ACHN (cell line): ENCODE data around the gene ABCG1.

Experiments
- DNase-seq: peaks from one replicate; pipeline ENCODE4 v3.0.0-alpha.2; 2015
- in situ Hi-C: cut with HindIII; loops from 2 replicates; pipeline ENCODE4 v1.10.0; 2017; ENCODE audit warnings: low sequenced_read_pairs, low pct_ligation_motif_present, low pct_unique_long_range_greater_than_20kb

ABCG1 gene

GRCh38 chr21:42308161-42308913 is 89.4 kb downstream of the ABCG1 start:
- in situ Hi-C loops: no loop called here
- DNase-seq: no peak

- DNase-seq: no peak
- in situ Hi-C loops: no loop called here
These were observed 90.2 kb downstream of the ABCG1 start for GRCh38 chr21:42308914-42309752.

- in situ Hi-C loops: no loop called here
- DNase-seq: peak; percentile 25
These were observed 90.8 kb downstream of the ABCG1 start for GRCh38 chr21:42309753-42310213.

- in situ Hi-C loops: no loop called here
- no peak for DNase-seq
These were observed 91.6 kb downstream of the ABCG1 start for GRCh38 chr21:42310411-42311001.

GRCh38 chr21:42311160-42311559 is 92.2 kb downstream of the ABCG1 start:
- in situ Hi-C loops: no loop called here

GRCh38 chr21:42311816-42312625 is 93.1 kb downstream of the ABCG1 start:
- DNase-seq: no peak
- in situ Hi-C loops: no loop called here

More at GRCh38 chr21:42311160-42311559, 92.2 kb downstream of the ABCG1 start:
- DNase-seq: no peak

- DNase-seq: no peak
- in situ Hi-C loops: no loop called here
These were observed 93.7 kb downstream of the ABCG1 start for GRCh38 chr21:42312626-42313104.

- DNase-seq: no peak
- in situ Hi-C loops: no loop called here
These were observed 94.6 kb downstream of the ABCG1 start for GRCh38 chr21:42313501-42313969.

GRCh38 chr21:42314616-42315295 is 95.8 kb downstream of the ABCG1 start:
- in situ Hi-C loops: no loop called here
- DNase-seq: no peak

- in situ Hi-C loops: no loop called here
- no peak for DNase-seq
These were observed 96.5 kb downstream of the ABCG1 start, which contains the start of gene TFF3 for GRCh38 chr21:42315296-42315891. TSS of gene TFF3 (minus strand) at chr21:42315409. CDS start at chr21:42315374, 35 bp downstream.

GRCh38 chr21:42316891-42317290 is 98.0 kb downstream of the ABCG1 start:
- no peak for DNase-seq

GRCh38 chr21:42317341-42317741 is 98.4 kb downstream of the ABCG1 start:
- no peak for DNase-seq

More at GRCh38 chr21:42316891-42317290, 98.0 kb downstream of the ABCG1 start:
- in situ Hi-C loops: no loop called here

GRCh38 chr21:42317826-42318746 is 99.1 kb downstream of the ABCG1 start:
- no peak for DNase-seq
- in situ Hi-C loops: no loop called here

More at GRCh38 chr21:42317341-42317741, 98.4 kb downstream of the ABCG1 start:
- in situ Hi-C loops: no loop called here

GRCh38 chr21:42319376-42319775 is 100.4 kb downstream of the ABCG1 start:
- no peak for DNase-seq
- in situ Hi-C loops: no loop called here

GRCh38 chr21:42319851-42320572 is 101.1 kb downstream of the ABCG1 start:
- in situ Hi-C loops: no loop called here
- DNase-seq: no peak

GRCh38 chr21:42320791-42321190 is 101.9 kb downstream of the ABCG1 start:
- DNase-seq: no peak

More at GRCh38 chr21:42320791-42321190, 101.9 kb downstream of the ABCG1 start:
- in situ Hi-C loops: no loop called here
